Esophagus muscularis mucosa (tissue), 3 donors: ENCODE results near the gene FAS.

Experiments used
- CTCF ChIP-seq, 3 experiments: fragments of 200-600 bp in 2 of 3; fragments of 450-650 bp in 1 of 3; sonication (generic) in 2 of 3; IDR thresholded peaks; one replicate each; pipeline ENCODE4 v1.5.1; 2017 to 2019; ENCODE audit warnings: antibody characterized with exemption in 3 of 3, mild to moderate bottlenecking in 2 of 3, moderate library complexity in 1 of 3
- POLR2A ChIP-seq: fragments of 450-650 bp; IDR thresholded peaks from one replicate; pipeline ENCODE4 v1.6.1; 2017; ENCODE audit warnings: antibody characterized with exemption, moderate library complexity, mild to moderate bottlenecking, low read depth
- POLR2AphosphoS5 ChIP-seq, 2 donors: sonication (generic); formaldehyde crosslinking; IDR thresholded peaks; one replicate each; pipeline ENCODE4 v1.6.1; 2017; ENCODE audit warnings: antibody characterized with exemption in 2 of 2

- TF ChIP-seq POLR2A (no peak), CTCF (IDR thresholded peaks at IDR 0.05) (no peak), POLR2AphosphoS5 (IDR thresholded peaks at IDR 0.05) (no peak)
Measured at GRCh38 chr10:88964360-88964759, 26.2 kb upstream of the FAS start.
